ENCODE data around the gene ADGB.

GRCh38 chr6:146770275-146770964, 171.6 kb downstream of the ADGB start:
- TF ChIP-seq CTCF (IDR thresholded peaks at IDR 0.05; ENCODE audit: low read depth, low read length) = no peak
- no peak for TF ChIP-seq EZH2phosphoT487 (IDR thresholded peaks at IDR 0.05; ENCODE audit: low read depth)
